ENCODE data around the gene HBG2.

HBG2 gene

GRCh38 chr11:5230266-5230665 lies 24.3 kb downstream of the HBG2 start:
- no peak for DNase-seq (ENCODE audit: low read depth in 1 of 2, low spot score in 1 of 2)
- H3K4me3 ChIP-seq (replicated peaks; ENCODE audit: insufficient read depth, low read length) = no peak overlapping the region
- no peak for TF ChIP-seq POLR2AphosphoS5 (IDR thresholded peaks at IDR 0.05; ENCODE audit: low read depth)
- no peak for TF ChIP-seq GABPA (IDR thresholded peaks at IDR 0.05; ENCODE audit: low read depth)
- TF ChIP-seq SPI1 (IDR thresholded peaks at IDR 0.05; ENCODE audit: borderline replicate concordance, low read depth) = no peak
- TF ChIP-seq, protein P1, sequence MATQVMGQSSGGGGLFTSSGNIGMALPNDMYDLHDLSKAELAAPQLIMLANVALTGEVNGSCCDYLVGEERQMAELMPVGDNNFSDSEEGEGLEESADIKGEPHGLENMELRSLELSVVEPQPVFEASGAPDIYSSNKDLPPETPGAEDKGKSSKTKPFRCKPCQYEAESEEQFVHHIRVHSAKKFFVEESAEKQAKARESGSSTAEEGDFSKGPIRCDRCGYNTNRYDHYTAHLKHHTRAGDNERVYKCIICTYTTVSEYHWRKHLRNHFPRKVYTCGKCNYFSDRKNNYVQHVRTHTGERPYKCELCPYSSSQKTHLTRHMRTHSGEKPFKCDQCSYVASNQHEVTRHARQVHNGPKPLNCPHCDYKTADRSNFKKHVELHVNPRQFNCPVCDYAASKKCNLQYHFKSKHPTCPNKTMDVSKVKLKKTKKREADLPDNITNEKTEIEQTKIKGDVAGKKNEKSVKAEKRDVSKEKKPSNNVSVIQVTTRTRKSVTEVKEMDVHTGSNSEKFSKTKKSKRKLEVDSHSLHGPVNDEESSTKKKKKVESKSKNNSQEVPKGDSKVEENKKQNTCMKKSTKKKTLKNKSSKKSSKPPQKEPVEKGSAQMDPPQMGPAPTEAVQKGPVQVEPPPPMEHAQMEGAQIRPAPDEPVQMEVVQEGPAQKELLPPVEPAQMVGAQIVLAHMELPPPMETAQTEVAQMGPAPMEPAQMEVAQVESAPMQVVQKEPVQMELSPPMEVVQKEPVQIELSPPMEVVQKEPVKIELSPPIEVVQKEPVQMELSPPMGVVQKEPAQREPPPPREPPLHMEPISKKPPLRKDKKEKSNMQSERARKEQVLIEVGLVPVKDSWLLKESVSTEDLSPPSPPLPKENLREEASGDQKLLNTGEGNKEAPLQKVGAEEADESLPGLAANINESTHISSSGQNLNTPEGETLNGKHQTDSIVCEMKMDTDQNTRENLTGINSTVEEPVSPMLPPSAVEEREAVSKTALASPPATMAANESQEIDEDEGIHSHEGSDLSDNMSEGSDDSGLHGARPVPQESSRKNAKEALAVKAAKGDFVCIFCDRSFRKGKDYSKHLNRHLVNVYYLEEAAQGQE (IDR thresholded peaks at IDR 0.05; ENCODE audit: insufficient replicate concordance, low read depth) = no peak
- TF ChIP-seq, protein P2, sequence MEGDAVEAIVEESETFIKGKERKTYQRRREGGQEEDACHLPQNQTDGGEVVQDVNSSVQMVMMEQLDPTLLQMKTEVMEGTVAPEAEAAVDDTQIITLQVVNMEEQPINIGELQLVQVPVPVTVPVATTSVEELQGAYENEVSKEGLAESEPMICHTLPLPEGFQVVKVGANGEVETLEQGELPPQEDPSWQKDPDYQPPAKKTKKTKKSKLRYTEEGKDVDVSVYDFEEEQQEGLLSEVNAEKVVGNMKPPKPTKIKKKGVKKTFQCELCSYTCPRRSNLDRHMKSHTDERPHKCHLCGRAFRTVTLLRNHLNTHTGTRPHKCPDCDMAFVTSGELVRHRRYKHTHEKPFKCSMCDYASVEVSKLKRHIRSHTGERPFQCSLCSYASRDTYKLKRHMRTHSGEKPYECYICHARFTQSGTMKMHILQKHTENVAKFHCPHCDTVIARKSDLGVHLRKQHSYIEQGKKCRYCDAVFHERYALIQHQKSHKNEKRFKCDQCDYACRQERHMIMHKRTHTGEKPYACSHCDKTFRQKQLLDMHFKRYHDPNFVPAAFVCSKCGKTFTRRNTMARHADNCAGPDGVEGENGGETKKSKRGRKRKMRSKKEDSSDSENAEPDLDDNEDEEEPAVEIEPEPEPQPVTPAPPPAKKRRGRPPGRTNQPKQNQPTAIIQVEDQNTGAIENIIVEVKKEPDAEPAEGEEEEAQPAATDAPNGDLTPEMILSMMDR (IDR thresholded peaks at IDR 0.05; ENCODE audit: insufficient read depth, low read length) = no peak
- H3K27ac ChIP-seq (replicated peaks) = no peak overlapping the region
- H3K27me3 ChIP-seq (ENCODE audit: insufficient read depth, poor library complexity, severe bottlenecking) = peaks cover 3% of the 10 kb centered on the region

DNA sequence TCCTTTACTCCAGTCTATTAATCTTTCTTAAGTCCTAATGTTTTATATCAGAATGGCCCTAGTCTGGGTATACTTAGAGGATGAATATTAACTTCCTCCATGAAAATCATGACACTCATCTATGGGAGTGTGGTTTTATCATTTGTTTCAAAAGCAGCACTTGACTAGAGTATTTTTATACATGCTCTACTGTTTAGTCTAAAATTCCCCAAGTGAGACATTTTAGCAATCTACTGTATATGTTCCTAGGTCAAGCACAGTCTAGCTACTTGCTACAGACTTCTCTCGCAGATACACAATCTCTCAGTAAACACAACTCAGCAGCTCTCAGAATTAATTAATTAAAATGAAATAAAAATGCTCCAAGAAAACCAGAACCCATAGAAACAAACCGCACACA lies 24.8 kb downstream of the HBG2 start:
- Histone ChIP-seq H3K27me3 (ENCODE audit: insufficient read depth, poor library complexity, severe bottlenecking) (peaks cover 3% of the 10 kb centered on the region), H3K27ac (replicated peaks) (no peak overlapping the region), H3K4me3 (replicated peaks; ENCODE audit: insufficient read depth, low read length) (no peak overlapping the region)
- no peak for DNase-seq (ENCODE audit: low read depth in 1 of 2, low spot score in 1 of 2)
- no peak for TF ChIP-seq GABPA (IDR thresholded peaks at IDR 0.05; ENCODE audit: low read depth)
- TF ChIP-seq, protein P2 (IDR thresholded peaks at IDR 0.05; ENCODE audit: insufficient read depth, low read length) = no peak
- no peak for TF ChIP-seq SPI1 (IDR thresholded peaks at IDR 0.05; ENCODE audit: borderline replicate concordance, low read depth)
- no peak for TF ChIP-seq POLR2AphosphoS5 (IDR thresholded peaks at IDR 0.05; ENCODE audit: low read depth)
- TF ChIP-seq, protein P1 (IDR thresholded peaks at IDR 0.05; ENCODE audit: insufficient replicate concordance, low read depth) = no peak

- TF ChIP-seq POLR2AphosphoS5 (IDR thresholded peaks at IDR 0.05; ENCODE audit: low read depth) (no peak), SPI1 (IDR thresholded peaks at IDR 0.05; ENCODE audit: borderline replicate concordance, low read depth) (no peak), GABPA (IDR thresholded peaks at IDR 0.05; ENCODE audit: low read depth) (no peak)
- TF ChIP-seq, protein P2 (IDR thresholded peaks at IDR 0.05; ENCODE audit: insufficient read depth, low read length) = no peak
- TF ChIP-seq, protein P1 (IDR thresholded peaks at IDR 0.05; ENCODE audit: insufficient replicate concordance, low read depth) = no peak
- H3K4me3 ChIP-seq (replicated peaks; ENCODE audit: insufficient read depth, low read length) = no peak overlapping the region
- no peak for DNase-seq (ENCODE audit: low read depth in 1 of 2, low spot score in 1 of 2)
- H3K27me3 ChIP-seq (ENCODE audit: insufficient read depth, poor library complexity, severe bottlenecking) = peaks cover 3% of the 10 kb centered on the region
- no peak overlapping the region for H3K27ac ChIP-seq (replicated peaks)
Observed at GRCh38 chr11:5229356-5229755, 25.2 kb downstream of the HBG2 start.
